ENCODE results near the gene RPS15.

DNA sequence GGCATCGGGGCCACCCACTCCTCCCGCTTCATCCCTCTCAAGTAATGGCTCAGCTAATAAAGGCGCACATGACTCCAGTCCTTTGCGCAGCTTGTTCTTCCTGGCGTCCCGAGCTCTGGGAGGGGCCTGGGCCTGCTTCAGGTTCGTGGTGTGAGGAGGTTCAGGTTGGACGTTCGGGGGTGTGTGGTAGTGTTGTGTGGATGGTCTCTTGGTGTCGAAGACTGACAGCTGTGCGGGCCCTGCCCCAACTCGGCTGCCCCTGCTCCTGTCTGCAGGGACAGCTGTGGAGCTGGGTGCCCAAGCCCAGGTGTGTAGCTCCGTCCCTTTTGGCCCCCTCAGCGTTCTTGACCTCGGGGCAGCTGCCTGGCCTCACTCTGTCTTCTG lies 2.2 kb downstream of the RPS15 start:
- no peak for TF ChIP-seq TAF1 (IDR thresholded peaks at IDR 0.05; ENCODE audit: low read depth, low read length)
- no peak for TF ChIP-seq SPI1 (IDR thresholded peaks at IDR 0.05; ENCODE audit: low read depth, low read length)
- TF ChIP-seq POLR2A (IDR thresholded peaks at IDR 0.05; ENCODE audit: low read depth, low read length): no peak

Measured in GM12891 (cell line).